HG02759 (cell line): ENCODE measurements around the gene PPIL6.
"Not testable (repeated sequence)": the region's sequence is repeated elsewhere in the genome, so short reads cannot be mapped to it uniquely, and the experiment has no call there.

ENCODE experiments used
- ATAC-seq: cut with Tn5 transposase; IDR thresholded peaks from one replicate; pipeline ENCODE4 v1.9.1; 2021; ENCODE audit warnings: mild to moderate bottlenecking, moderate library complexity; ENCODE audit not compliant: unreplicated experiment

The PPIL6 gene

GRCh38 chr6:109369728-109370127 is 70.7 kb downstream of the PPIL6 start:
- no peak for ATAC-seq

GRCh38 chr6:109364382-109365078 is 75.9 kb downstream of the PPIL6 start:
- ATAC-seq = not testable (repeated sequence)

- no peak for ATAC-seq
Observed at GRCh38 chr6:109363753-109364152, 76.7 kb downstream of the PPIL6 start.

DNA sequence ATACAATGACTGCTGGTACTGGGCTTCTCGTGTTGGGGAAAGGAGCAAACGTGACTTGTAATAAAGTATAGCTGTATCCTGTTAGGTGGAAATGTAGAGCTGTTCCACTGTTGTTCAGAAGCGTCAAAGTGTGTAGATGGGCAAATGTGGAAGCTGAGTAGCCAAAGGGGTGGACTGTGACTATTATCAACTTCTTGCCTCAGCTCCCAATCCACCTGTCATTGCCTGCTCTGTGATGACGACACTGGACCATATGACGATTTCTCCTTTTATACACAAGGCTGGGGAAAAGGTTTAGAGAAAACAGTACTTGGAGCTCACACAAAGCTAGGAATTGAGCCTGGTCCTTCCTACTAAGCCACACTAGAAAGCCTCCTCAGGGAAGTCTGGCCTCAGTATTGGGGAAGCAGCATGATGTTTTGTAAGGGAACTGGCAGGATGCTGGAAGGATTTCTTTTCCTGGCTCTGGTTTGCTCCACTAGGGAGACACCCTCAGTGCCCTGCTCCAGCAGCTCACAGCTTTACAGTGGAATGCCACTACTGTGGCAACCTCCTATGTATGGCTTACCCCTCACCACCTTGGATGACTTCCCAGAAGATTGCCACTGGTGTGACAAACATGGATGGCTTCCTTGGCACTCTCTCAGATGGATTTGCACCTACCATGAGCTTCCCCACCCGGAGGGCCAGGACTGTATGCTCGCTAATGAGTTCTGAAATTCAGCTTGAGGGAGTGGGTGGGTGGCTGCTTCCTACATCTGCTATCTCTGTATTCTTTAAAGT is 78.1 kb downstream of the PPIL6 start:
- ATAC-seq = no peak

DNA sequence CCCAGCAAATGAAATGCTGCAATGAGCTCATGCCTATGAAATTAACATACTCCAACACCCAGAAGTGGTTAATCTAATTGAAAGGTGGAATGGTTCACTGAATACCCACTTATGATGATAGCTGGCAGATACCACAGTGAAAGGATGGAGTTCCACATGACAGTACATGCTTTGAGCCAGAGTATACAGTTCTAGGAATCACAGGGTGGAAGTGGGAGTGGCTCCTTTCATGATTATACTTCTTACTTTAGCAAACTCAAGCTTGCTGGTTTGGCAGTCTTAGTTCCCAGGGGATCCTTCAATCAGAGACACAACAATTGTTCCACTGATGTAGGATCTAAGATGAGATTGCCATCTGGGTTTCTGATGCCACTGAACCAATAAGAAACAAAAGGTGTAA is 79.6 kb downstream of the PPIL6 start:
- no peak for ATAC-seq

DNA sequence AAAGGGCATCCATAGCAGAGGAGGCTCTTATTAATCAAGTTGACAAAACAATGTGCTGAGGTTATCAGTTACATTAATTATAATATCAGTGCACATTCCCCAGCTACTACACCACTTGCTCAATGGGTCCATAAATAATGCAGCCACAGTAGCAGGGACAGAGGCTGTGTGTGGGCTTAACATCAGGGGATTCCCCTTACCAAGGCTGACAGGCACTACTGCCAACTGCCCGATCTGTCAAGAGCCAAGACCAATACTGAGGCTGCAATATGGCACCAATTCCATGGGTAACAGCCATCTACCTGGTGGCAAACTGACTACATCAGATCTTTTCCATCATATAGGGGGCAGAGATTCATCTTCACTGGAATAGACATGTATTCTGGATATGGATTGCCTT is 80.1 kb downstream of the PPIL6 start:
- ATAC-seq = no peak

GRCh38 chr6:109359248-109359647 is 81.2 kb downstream of the PPIL6 start:
- ATAC-seq = no peak

DNA sequence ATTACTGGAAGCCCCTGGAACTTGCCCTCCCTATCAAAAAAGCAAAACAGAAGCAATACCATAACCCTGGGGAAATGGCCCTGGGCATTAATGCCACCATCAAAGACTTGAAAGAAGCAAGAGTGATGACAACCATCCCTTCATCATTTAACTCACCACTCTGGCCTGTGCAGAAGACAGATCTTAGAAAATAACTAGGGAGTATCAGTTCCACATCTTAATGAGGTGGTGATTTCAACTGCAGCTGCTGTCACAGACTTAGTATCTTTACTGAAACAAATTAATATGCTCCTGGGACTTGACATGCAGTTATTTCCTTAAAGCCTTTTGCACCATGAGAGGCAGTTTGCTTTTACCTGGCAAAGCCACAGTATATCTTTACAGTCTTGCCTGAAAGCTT is 82.2 kb downstream of the PPIL6 start:
- ATAC-seq = no peak

GRCh38 chr6:109356237-109356636 is 84.2 kb downstream of the PPIL6 start:
- no peak for ATAC-seq

DNA sequence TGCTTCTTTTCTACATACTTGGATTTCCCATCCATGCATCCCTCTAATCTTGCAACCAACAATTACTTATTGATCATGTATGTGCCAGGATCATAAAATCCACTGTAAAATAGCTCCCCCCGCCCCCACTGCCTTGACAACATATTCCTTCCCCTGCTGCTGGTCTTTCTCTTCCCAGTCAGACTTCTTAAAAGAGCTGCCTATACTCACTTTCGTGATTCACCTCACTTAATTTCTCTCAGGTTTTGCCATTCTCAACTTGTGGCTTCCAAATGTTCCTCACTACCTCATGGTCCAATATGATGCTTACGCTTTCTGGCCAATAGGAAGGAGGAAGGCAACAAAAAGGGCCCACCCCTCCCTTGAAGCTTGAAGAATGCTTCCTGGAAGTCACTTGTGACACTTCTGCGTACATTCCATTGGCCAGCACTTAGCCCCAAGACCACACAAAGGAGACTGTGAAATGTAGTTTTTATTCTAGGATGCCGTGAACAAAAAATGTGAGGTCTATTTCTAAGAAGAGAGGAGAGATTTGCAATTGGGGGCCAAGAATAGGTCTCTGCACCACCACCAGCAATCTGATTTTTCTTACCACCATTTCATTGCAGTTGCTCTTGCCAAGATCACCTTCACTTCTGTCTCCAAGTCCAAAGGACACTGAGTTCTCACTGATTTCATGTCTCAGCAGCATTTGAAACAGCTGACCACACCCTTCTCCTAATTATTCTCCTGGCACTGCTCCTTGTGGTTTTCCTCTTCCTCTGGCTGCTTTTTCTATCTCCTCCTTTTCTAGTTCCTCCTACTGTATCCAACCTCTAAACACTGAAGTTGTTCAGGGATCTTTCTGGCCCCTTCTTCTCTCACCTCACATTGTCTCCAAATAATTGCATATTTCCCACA is 88.9 kb downstream of the PPIL6 start:
- no peak for ATAC-seq

DNA sequence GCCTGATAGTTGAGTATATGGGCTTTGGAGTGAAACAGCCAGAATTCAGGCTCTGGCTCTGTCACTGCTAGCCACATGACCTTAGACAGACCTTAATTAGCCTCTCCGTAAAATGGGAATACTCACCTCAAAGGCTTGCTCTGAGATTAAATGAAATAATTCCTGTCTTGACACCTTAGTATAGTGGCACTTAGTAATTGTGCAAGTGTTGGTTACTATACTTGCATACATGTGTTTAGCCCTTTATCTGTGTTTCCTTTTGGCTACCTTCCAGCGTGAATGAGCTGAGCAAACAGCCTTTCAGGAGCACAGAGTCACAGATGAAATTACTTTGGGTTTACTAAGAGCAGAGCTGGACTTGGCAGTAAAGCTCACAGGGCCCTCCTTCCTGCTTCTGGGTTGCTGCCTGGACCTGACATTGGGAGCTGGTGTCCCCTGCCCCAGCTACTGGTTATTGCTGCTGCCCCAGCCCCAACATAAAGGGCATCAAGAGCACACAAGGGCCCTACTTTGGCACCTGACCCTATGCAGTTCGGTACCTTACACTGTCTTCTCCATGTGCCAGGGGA is 90.9 kb downstream of the PPIL6 start:
- no peak for ATAC-seq

- no peak for ATAC-seq
Observed at GRCh38 chr6:109348226-109348625, 92.2 kb downstream of the PPIL6 start.

- ATAC-seq = no peak
Observed at GRCh38 chr6:109347779-109348178, 92.6 kb downstream of the PPIL6 start.

DNA sequence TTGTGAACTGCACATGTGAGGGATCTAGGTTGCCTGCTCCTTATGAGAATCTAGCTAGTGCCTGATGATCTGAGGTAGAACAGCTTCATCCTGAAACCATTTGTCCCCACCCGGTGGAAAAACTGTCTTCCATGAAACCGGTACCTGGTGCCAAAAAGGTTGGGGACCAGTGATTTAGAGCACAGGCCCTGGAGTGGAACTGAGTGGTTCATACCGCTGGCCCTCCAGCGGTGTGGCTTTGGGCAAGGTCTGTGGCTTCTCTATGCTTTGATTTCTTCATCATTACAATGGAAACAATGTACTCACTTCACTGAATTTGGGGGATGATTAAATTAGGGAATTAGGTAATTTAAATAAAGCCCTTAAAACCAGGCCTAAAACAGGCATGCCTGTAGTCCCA is 94.4 kb downstream of the PPIL6 start:
- ATAC-seq = no peak

- no peak for ATAC-seq
Observed at GRCh38 chr6:109344226-109344625, 96.2 kb downstream of the PPIL6 start.

DNA sequence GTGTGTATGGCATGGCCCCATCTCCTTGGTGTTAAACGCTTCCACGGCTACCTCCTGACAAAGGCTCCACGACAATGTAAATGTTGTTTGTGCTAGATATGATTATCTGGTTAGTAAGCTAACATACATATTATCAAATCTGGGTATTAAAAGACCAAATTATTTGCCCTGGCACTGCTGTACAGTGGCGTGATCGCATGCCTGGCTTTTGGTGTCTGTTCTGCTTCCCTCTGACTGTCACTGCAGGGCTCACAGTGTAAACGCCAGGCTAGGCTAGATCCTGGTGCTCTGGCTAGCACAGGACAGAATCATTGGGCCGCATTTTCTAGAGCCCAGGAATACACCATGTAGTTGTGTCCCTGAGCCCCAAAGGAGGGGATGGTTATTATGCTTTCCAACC is 96.9 kb downstream of the PPIL6 start:
- ATAC-seq = no peak

DNA sequence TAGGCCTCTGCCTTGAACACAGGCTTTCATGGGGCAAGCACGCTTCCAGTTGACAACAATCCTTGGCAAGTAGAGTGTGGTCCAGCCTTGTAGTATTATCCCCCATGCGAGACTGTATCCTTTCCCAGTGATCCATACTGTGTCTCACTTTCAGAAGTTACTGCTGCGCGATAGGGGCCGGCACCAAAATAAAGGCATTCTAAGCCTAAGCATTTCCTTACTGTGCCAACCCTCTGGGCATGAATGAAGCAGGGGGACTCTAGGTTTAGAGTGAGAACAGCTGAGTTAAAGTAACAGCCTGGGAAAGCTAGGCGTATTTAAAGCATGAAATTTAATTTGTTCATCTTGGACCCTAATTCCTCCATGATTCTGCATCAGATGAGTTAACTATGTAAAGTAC is 97.5 kb downstream of the PPIL6 start:
- no peak for ATAC-seq

DNA sequence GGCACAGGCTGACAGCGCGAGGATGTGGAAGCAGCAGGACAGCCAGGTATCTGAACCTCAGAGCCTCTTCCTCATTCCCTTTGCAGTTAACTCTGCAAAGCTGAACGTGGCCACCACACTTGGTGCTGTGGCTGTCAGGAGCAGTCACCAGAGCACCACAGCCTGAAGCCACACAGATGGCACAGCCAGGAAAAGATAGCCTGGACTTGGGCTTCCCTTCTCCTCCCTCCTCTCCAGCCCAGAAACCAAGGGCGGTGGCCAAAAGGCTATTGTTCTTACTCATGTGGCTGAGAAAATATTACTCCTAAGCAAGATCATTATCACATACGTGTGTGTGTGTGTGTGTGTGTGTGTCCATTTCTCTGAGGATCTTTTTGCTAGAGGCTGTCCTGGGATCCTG is 97.9 kb downstream of the PPIL6 start:
- no peak for ATAC-seq

- no peak for ATAC-seq
Observed at GRCh38 chr6:109340811-109341210, 99.6 kb downstream of the PPIL6 start.
